HG03196 (cell line): ENCODE results near the gene IFNA10.
A peak's percentile ranks its signal among the peaks of the same experiment; 100 is the strongest.
"Not testable (repeated sequence)": the region's sequence is repeated elsewhere in the genome, so short reads cannot be mapped to it uniquely, and the experiment has no call there.

Experiments used
- ATAC-seq: cut with Tn5 transposase; IDR thresholded peaks from one replicate; pipeline ENCODE4 v1.9.1; 2021; ENCODE audit not compliant: unreplicated experiment

Gene IFNA10

GRCh38 chr9:21194867-21195776 lies 11.8 kb downstream of the IFNA10 start:
- ATAC-seq, result peak; percentile 88

GRCh38 chr9:21187487-21187886 lies 19.5 kb downstream of the IFNA10 start, which contains the start of gene IFNA4:
IFNA4 (minus strand) TSS chr9:21187587; CDS start chr9:21187531, 56 bp downstream.
- ATAC-seq, result not testable (repeated sequence)

- ATAC-seq, result peak; percentile 90
Measured at GRCh38 chr9:21182810-21183736, 23.9 kb downstream of the IFNA10 start.

- ATAC-seq, result no peak
Measured at GRCh38 chr9:21174671-21175070, 32.3 kb downstream of the IFNA10 start.

- ATAC-seq, result no peak
Measured at GRCh38 chr9:21172156-21172555, 34.8 kb downstream of the IFNA10 start.

GRCh38 chr9:21171351-21171750 lies 35.6 kb downstream of the IFNA10 start:
- ATAC-seq, result no peak

GRCh38 chr9:21166560-21166959 lies 40.4 kb downstream of the IFNA10 start, which contains the start of gene IFNA21:
IFNA21 (minus strand) TSS chr9:21166660; CDS start chr9:21166612, 48 bp downstream.
- ATAC-seq, result not testable (repeated sequence)

- no peak for ATAC-seq
Measured at GRCh38 chr9:21165516-21165915, 41.4 kb downstream of the IFNA10 start.

- ATAC-seq, result peak; percentile 85
Measured at GRCh38 chr9:21160178-21160577, 46.8 kb downstream of the IFNA10 start.
